ENCODE results near the gene QKI.
"Not testable (repeated sequence)": the region's sequence is repeated elsewhere in the genome, so short reads cannot be mapped to it uniquely, and the experiment has no call there.

QKI gene

DNA sequence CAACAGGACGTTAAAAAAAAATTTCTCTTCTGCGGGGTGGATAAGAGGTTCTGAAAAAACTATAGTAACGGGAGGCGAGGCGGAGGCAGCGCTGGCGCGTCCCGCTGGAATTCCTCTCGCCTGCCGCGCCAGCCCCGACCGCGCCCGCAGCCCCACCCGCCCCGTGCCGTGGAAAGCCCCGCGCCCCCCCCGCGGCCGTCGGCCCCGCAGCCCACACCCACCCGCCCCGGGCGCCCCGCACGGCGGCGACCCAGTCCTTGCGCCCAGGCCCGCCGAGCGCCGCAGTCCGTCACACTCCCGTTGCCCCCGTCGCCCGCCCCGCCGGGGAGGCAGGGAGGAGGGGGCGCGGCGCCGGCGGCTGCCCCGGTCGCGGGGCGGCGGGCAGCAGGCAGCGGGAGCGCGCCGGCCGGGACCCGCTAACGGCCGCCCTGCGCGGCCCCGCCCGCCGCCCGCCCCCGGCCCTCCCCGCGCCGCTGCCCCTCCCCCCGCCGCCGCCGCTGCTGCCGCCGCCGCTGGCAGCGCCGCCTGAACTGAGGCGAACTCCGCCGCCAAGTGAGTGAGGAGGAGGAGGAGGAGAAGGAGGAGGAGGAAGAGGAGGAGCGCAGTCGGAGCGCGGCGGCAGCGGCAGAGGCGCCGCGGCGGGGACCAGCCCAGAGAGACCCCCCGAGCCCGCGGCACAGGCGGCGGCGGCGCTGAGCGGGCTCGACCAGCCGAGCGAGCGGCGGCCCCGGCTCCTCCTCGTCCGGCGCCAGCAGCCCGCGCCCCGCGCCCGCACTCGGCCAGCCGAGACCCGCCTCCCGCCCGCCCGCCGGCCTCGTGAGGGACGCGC, at the start of gene QKI:
Gene QKI, plus strand, starts transcription at position 602 of the 829 bp plus-strand sequence. CDS start 476 bp downstream, outside the sequence.
- DNase-seq: peak; percentile 89

GRCh38 chr6:163366288-163366687, 48.2 kb upstream of the QKI start:
- DNase-seq: no peak

DNA sequence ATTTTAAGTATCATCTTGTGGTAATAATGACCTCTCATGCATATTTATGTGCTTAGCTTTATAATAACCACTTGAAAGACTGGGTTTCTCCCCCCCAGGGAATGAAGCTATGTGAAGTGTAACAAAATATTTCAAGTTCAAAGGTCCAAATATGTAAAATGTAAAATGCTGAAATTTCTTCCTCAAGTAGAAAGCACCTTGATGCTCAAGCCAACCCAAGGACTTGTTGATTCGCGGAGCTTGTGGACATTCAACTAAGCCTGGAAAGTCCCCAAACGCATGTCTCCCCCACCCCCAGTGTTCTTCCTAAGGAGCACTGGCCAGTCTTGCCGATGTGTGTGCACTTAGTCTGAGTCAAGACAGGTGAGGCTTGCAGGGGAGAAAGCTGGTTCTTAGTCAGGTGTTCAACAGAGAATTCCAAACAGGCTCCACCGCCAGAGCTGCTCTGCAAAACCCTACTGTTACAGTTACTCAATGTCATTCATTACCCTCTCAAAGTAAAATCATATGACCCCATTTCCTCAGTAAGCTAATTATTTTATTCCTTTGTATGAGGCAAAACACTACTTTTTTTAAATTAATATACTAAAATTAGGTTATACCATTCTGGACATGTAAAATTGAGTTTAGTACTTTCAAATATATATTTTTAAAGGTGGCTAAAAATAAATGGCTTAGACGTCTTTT, 46.9 kb upstream of the QKI start:
- no peak for DNase-seq

- no peak for DNase-seq
These were observed 45.4 kb upstream of the QKI start for GRCh38 chr6:163369141-163369540.

DNA sequence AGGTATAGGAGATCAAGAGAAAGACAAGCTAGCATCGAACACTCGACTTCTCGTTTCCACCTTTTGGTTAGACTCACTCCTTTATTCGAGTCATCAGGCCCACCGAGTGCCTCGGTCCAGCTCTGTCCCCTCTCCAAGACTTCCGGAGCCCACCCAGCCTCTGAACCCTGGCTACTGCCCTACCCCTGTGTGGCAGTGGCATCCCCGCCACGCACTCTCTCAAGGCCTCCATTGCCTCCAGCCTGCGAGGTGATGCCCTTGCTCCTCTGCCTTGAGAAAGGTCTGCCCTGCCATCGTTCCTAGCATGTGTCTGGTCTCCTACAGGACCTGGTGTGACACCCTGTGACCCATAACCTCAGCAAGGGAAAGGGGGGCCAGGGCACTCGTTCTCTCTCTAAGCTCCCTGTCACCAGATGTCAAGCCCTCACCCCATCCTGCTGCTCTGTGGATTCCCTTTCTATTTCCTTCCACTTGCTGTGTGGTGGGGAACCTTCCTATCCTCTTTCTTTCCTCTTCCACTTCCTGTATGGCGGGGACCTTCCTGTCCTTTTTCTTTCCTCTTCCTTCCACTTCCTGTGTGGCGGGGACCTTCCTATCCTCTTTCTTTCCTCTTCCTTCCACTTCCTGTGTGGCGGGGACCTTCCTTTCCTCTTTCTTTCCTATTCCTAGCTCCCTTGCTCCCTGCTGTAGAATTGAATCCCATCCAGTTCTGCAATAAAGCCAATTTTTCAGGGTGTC, 44.7 kb upstream of the QKI start:
- DNase-seq: no peak

DNA sequence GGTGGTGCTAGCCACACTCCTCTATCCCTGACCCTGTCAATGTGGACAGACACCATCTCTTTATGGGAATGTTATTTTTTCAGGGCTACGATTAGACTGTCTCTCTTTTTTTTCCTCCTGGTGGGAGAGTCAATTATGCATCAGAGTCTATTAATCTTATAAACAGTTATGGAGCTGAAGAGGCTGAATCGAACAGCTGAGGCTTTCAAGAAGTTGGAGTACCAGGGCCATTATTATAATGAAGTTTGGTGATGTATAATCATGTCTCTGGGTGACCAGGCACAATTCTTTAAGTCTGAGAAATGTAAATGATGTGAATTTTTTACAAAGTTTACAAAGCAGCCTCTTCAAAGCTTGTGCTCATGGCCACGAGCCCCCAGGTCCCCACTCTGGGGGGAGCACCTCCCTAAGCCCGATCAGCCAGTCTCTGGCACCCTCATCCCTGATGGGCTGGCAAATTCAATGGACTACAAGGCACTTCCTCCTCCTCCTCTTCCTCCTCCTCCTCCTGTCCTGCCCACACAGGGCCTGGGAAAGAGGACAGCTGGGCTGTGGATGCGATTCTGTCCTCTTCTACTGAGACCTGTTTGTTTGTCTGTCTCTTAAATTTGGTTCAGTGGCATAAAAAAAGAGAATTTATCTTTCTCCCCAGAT, 43.9 kb upstream of the QKI start:
- no peak for DNase-seq

DNA sequence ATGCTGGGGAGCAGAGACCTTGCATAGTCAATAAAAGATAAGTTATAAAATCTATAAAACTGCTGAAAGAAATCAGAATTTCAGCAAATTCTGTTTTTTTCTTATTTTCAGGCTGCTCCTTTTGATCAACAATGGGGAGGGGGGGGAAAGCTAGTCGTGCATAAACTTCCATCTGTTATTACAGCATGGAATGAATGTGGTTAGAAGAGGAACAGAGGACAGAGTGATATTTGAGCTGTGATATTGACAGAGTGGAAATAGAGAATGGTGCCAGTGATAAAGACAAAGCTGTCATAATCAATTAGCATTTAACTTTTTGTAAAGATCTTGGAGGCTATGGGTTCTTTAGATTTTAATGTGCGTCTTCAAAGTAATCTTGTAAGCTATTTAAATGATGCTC, 43.4 kb upstream of the QKI start:
- no peak for DNase-seq

GRCh38 chr6:163373240-163373639, 41.3 kb upstream of the QKI start:
- no peak for DNase-seq

DNA sequence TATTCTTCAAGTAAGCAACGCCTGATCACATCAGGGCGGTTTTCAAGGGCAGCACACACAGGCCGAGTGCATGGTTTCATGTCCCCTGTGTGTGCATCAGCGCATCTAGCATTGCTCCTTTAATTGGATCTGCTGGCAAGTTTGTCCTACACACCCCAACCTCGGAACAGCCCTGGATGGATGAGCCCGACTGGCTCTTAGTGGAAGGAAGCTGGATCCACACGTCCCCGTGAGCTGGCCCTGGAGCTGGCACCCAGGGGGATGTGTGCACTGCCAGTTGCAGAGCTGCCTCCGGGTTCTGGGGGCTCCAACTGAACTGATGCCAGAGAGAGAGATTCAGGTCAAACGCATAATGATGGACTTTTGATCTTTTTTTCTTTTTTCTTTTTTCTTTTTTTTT, 39.2 kb upstream of the QKI start:
- DNase-seq: no peak

DNA sequence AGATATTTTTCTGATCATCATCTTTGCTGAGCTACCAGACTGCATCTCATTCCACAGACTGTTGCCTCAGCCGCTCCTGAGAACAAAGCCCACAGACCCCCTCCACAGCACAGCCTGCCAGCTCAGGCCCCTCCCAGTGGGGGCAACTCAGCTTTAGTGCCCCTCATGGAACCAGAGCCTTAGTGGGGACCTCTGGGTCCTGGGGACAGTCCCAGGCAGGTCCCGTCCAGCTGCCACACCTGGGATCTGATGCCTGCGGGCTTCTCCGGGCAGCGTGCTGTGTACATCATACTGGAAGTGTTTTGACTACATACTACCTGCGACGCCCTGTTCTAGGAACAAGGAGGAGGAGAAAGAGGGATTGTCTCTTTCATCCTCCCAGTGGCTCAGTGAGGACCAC, 38.3 kb upstream of the QKI start:
- DNase-seq: no peak

DNA sequence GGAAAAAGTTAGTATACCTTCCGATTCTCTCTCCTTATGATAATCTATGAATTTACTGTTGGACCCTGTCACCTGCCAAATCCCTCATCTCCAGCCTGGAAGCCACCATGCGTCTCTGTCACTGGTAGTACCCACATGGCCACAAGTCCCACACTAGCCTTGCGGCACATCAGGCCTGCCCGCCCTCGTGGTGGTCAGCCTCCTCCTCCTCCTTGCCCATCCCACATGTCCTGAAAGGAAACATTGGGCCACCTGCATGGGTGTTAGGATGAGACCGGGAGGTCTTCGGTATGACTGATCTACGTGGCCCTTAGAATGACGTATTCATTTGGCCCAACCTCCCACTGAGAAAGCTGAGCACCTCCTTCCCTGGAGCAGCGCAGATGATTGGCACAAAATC, 37.0 kb upstream of the QKI start:
- no peak for DNase-seq

GRCh38 chr6:163380216-163380615, 34.3 kb upstream of the QKI start:
- DNase-seq: no peak

DNA sequence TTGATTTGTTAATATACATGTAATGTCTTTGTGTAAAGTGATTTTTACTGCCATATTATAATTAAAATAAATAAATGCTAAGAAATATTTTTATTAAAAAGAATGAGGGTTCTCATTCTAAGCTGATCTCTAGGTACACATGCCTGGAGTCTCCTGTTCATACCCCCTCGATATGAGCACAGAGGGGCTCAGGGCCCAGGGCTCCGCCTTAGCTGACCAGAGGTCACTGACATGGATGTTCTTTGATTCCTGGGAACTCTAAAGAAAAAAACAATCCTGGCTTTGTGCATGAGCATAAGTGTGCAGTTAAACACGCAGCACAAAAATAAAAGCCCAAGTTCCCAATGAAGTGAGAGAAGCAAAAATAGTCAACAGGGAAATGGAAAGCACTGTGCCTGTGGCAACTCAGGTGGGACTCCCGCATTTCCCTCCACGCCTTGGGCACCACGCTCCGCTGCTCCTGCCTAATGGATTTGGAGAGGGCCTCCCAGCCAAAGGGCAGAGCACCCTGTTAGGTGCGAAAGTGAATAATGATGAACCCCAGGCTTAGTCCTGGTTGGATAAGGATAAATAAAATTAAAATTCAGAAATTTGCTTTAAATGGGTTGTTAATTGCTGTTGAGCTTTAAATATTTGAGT, 33.3 kb upstream of the QKI start:
- DNase-seq: no peak

DNA sequence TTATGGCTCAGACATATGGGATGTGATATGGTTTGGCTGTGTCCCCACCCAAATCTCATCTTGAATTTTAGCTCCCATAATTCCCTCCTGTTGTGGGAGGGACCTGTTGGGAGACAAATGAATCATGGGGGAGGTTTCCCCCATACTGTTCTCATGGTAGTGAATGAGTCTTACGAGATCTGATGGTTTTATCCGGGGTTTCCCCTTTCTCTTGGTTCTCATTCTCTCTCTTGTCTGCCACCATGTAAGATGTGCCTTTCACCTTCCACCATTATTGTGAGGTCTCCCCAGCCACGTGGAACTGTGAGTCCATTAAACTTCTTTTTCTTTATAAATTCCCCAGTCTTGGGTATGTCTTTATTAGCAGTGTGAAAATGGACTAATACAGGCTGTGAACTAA, 31.1 kb upstream of the QKI start:
- DNase-seq: not testable (repeated sequence)

DNA sequence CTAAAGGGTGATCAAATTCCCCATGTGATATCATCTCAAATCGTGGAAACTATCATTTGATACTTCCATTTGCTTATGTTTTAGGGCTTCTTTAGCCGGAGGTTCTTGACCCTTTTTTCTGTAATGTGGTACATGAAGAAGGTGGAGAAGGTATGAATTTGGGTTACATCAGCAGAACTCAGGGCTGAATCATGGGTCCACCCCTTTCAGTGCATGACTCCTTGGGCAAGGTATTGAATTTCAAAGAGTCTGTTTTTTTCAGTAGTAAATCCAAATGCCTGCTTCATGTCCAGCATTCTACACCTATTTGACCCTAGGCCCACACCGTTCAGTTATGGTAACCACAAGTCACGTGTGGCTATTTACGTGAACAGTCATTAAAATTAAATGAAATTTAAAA, 30.6 kb upstream of the QKI start:
- DNase-seq: no peak

DNA sequence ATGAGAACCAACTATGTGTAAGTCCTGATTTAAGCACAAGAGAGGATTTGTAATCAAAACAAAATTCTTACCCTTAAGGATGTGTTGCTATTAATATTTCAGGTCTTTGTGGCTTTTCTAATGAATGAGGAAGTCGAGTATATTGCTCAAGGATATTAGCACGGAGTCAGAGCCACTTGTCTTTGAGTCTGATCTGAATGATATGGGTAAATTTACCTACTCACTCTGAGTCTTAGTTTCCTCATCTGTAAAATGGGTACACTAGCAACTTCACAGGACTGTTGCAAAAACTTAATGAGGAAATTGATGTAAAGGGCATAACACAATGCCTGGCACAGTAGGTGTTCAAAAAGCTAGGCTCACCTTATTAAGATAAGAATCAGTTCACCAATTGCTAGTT, 30.0 kb upstream of the QKI start:
- no peak for DNase-seq

DNA sequence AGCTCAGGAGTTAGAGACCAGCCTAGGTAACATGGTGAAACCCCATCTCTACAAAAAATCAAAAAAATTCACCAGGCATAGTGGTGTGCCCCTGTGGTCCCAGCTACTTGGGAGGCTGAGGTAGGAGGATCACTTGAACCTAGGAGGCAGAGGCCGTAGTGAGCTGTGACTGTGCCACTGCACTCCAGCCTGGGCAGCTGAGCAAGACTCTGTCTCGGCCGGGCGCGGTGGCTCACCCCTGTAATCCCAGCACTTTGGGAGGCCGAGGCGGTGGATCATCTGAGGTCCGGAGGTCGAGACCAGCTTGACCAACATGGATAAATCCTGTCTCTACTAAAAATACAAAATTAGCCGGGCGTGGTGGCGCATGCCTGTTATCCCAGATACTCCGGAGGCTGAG, 29.0 kb upstream of the QKI start:
- DNase-seq: not testable (repeated sequence)

DNA sequence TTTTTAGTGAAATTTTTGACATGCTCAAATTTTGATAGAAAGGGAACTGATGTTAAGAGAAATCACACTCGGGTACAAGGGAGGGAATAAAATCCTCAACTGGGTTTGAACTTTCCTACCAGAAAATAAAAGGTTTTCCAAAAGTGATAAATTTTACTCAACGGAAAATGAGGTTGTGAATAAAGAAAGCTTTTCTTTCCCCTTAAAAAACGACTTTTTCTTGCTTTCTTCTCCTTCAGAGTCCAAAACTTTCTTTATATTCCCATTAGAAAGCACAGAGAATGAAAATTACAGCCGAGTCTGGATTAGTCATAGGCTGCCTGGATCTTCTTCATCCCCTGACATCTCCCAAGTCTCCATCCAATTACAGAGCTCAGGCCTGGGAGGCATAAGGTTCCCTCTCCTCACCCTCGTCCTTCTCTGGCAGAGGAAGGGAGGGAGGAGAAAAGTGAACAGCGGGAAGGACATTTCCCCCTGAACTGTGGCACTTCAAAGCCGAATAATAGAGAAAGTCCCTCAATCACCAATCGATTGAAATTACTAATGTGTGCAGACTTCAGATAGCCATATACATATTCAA, 28.1 kb upstream of the QKI start:
- no peak for DNase-seq

DNA sequence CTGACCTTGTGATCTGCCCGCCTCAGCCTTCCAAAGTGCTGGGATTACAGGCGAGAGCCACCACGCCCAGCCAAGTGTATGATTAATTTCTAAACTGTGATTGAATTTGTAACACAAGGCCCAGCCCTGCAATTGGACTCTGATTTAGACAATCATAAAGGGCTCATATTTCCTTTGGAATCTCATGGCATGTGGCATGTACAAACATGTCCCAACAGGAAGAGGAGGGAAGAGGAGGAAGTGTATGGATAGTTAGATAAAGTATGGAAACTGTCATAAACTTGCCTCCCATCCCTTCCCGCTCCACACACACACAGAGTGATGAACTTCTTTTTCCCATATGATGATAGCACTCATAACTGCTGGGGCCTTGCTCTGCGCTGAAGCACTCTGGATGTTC, 27.2 kb upstream of the QKI start:
- DNase-seq: no peak

- DNase-seq: no peak
These were observed 25.2 kb upstream of the QKI start for GRCh38 chr6:163389354-163389753.

- no peak for DNase-seq
These were observed 23.7 kb upstream of the QKI start for GRCh38 chr6:163390770-163391169.

DNA sequence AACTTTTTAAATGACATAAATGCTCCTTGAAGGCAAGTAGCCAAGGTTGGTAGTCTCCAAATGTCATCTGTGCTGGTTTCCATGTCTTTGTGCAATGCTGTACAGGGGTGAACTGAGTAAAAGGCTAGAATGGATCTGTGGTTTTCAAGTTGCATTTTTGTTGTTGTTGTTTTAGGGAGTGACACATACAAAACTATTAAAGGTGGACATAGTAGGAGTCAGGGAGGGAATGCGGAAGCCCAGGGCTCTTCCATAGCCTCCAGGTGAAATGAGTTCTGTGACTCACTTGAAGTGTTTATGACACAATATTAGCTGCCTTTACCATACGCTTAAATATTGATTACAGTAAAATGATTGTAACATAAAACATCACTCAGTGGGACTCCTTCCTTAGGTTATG, 22.5 kb upstream of the QKI start:
- DNase-seq: no peak

Data from CD4-positive, alpha-beta T cell treated with Interleukin-12 subunit alpha and Interleukin-12 subunit beta, for 1 hour (primary cell).